Midbrain (tissue), 1 donor: Measurements from ENCODE around the gene TRIML2.

Source experiments
- DNase-seq: peaks from one replicate; lab custom pipeline; 2025; lab: John Stamatoyannopoulos, UW

The TRIML2 gene

DNA sequence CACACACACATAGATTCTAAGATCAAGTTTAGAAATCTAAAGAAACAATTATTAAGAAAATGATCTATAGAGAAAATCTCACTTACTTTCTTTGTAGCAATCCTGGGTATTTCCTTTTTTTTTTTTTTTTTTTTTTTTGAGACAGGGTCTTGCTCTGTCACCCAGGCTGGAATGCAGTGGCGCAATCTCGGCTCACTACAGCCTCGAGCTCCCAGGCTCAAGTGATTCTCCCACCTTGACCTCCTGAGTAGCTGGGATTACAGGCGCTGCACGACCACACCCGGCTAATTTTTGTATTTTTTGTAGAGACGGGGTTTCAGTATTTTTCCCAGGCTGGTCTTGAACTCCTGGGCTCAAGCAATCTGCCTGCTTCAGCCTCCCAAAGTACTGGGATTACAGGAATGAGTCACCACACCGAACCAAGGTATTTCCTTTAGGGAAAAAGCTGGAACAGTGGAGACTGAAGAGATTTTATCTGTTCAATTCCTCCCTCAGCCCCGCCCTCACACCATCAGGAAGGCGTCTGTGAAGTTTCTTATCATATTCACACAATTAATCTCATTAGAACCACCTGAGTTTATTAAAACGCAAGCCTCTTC is at the start of gene TRIML2:
Gene TRIML2, minus strand, starts transcription at position 447 of the 599 bp plus-strand sequence. CDS start 4,235 bp downstream, outside the sequence.
- no peak for DNase-seq

DNA sequence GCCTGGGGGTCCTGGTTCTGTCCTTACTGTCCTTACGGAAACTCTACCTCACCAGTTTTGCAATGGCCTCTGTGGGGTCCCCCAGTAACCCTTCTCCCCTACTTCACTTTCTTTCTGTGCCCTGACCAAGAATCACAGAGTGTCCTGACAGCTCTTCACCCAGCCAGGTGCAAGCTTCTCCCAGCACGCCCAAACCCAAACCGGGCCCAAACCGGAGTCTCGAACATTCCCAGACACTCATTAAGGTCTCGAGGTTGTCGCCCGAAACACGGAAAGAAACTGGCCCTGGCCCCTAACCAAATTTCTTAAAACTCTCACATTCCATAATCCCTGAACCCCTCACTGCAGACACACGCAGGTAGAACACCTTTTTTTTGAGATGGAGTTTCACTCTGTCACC is 48.9 kb upstream of the TRIML2 start:
- DNase-seq: no peak

DNA sequence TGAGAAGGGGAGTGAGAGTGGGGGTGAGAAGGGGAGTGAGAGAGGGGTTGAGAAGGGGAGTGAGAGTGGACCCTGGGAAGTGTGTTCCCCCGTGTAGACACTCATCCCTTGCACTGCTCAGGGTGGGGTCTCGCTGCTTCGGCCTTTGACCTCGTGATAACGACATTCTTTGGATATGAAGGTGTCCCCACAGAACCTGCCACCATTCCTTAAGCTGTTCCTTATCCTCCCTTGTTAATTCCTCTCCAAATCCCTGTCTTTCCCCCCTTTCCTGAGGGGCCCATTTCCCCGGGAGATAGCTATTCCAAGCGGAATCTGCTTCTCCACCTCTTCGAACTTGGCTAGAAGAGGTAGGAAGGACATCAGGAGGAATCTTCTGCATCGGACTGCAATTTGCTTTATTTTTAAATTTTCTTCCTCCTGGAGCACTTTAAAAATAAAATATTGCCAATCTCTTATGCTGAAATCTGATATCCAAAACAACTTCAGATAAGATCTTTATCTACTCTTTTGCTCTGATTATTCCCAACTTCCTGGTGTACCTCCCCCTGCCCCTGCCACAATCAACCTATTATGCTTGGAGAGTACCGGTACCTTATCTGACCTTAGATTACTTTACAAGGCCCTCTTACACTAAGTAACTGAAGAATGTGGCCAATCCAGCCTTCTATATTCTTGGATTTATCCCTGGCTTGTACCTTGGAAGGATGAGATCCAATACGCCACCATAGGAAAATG is 45.4 kb upstream of the TRIML2 start:
- no peak for DNase-seq

- no peak for DNase-seq
These were observed 38.4 kb upstream of the TRIML2 start for GRCh38 chr4:188147776-188148175.

DNA sequence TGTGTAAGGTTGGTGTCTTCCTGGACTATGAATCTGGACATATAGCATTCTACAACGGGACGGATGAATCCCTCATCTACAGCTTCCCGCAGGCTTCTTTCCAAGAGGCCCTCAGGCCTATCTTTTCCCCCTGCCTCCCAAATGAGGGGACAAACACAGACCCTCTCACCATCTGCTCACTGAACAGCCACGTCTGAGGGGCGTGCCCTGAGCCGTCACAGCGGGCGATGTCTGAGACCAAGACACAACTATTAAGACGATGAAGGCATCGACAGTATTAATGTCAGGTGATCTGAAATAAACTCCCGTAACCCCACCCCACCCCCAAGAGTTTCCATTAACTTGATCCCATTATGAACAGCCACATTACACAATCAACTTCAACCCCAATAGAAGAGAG is 37.8 kb upstream of the TRIML2 start:
- DNase-seq: no peak

DNA sequence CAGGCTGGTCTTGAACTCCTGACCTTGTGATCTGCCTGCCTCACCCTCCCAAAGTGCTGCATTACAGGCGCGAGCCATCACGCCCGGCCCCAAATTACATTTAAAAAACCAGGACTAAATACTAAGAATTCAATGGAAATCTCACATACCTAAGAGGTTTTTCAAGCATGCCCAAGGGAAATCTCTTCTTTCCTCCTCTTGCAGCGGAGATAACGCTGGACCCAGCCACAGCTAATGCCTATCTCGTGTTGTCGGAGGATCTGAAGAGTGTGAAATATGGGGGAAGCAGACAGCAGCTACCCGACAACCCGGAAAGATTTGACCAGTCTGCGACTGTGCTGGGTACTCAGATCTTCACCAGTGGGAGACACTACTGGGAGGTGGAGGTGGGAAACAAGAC is 37.2 kb upstream of the TRIML2 start:
- no peak for DNase-seq

DNA sequence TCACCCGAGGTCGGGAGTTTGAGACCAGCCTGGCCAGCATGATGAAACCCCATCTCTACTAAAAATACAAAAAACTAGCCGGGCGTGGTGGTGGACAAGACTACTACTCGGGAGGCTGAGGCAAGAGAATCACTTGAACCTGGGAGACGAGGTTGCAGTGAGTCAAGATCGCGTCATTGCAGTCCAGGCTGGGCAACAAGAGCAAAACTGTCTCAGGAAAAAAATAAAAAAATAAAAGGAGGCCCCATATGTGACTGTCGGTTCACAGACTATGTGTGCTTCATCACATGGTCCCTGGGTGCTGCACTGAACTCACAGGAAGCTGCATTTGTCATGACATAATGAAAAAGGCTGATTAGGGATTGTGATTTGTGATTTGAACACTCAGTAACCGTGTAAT is 36.2 kb upstream of the TRIML2 start:
- no peak for DNase-seq

- no peak for DNase-seq
These were observed 34.3 kb upstream of the TRIML2 start for GRCh38 chr4:188143731-188144130.

DNA sequence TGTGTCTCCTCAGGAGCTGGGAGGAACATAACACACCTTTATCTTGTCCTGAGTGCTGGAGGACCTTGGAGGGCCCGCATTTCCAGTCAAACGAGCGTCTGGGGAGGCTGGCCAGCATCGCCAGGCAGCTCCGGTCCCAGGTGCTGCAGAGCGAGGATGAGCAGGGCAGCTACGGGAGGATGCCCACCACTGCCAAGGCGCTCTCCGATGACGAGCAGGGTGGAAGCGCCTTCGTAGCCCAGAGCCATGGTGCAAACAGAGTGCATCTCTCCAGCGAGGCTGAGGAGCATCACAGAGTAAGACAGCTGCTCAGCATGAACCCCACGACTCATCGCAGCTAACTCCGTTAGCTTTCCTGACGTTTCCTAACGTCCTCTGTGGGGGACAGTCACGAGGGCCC is 30.3 kb upstream of the TRIML2 start:
- no peak for DNase-seq

DNA sequence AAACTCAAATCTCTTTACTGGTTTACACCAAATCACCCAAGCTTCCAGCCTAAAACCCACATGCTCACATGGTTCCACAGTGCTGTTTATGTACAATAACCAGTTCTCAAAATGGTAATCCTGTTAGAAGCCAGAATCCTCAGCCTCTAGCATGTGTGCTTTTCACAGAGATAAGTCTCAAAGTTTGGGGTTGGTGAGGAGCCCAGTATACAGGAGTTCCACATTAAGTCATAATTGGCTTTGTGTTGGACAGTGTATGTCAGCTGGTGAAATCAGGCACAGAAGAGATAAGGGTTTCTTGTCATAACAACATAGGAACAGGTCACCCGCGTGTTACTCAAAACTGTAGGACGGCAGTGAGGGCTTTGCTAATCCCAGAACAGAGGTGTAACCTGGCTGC is 29.7 kb upstream of the TRIML2 start, which contains the start of gene TRIML1:
Gene TRIML1, plus strand, starts transcription at position 301 of the 400 bp plus-strand sequence. CDS start 118 bp downstream, outside the sequence.
- DNase-seq: no peak

DNA sequence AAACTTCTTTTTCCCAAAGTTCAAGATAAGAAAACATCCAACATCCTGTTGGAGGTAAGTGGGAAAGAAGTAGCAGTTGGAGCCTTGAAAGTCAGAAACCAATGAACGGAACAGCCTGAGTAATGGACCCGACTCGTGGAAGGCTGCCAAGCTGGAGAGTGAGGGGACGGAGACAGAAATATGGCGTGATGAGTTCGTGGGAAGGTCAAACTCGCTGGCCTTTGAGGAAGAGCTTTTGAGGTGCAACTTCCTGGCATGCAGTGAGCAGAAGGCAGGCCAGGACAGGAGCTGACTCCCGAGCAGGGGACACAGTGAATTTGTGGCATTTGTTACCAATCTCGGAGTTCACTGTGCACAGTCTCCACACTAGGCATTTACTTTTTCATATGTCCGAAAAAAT is 28.8 kb upstream of the TRIML2 start:
- no peak for DNase-seq

GRCh38 chr4:188132232-188132631 is 22.8 kb upstream of the TRIML2 start:
- DNase-seq: no peak

- no peak for DNase-seq
These were observed 21.0 kb upstream of the TRIML2 start for GRCh38 chr4:188130355-188130754.

DNA sequence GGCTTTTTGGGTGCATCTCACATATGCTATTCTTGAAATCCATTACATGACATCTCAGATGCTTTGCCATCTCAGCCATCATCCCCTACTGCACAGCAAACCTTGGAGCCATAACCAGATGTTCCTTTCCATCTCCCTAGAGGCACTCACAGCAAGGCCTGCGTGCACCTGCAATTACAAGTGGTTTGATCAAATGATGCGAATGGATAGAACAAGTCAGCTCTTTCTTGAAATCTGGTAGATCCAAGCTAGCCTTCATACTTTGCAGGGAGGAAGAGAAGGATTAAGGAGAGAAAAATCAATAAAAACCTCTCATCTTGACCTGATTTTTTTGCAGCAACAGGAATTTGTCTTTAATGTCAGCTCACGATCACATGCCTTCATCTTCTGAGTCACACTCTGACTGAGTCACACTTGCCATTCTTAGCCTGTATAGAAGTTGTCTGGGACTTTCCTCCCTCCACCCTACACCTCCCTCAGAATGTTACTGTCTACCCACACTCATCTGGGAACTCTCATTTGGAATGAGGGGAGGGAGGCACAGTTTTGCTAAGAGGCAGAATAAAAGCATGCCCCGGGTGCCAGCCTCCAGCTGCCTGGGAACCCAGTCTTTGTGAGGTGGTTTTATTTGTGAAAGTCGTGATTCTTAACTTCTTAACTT is 17.9 kb upstream of the TRIML2 start:
- no peak for DNase-seq

- DNase-seq: no peak
These were observed 12.1 kb upstream of the TRIML2 start for GRCh38 chr4:188121530-188121929.

DNA sequence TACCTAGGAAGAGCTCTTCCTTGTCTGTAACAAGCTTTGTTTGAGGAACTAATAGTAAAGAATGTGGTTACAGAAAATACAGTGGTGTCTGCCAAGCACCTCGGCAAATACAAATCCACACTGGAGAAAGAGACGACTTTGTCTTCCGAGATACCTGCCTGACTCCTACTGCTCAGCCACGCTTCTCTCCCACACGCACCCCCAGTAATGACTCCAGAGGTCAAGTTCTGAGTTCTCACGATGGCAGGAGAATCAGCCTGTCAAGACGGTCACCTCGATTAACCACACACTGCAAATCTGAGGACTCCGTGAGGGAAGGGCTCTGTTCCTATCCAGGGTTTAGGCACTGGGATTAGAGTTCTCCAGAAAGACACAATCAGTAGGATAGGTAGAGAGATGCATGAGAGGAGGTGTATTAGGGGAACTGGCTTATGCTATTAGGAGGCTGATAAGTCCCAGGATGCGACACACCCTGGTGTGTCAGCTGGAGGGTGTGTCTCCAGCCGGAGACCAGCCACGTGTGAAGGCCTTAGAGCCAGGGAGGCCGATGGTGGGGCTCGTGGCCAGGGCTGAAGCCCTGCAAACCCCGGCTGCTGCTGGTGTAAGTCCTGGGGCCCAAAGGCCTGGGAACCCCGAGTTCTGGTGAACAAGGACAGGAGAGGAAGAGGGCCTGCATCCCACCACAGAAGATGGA is 8.4 kb upstream of the TRIML2 start:
- no peak for DNase-seq

DNA sequence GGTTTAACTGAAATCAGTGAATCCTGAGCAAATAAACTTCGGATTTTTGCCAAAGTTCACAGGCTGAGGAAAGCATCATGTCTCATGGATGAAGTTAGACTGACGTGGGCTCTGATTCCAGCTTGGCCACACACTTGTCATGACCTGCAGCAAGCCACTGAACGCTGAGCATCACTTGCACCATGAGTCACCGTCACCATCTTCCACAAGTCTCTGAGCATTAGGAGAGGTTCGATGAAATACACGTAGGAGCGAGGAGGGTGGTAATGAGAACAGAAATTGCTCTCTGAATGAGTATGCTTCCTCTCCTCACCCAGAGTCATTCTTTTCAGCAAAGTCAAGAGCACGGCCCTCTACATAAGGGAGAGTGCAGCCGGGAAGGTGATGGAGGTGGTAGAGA is 3.8 kb upstream of the TRIML2 start:
- no peak for DNase-seq

- no peak for DNase-seq
These were observed 2.6 kb upstream of the TRIML2 start for GRCh38 chr4:188111955-188112354.

GRCh38 chr4:188110741-188111471 is 1.5 kb upstream of the TRIML2 start:
- DNase-seq: no peak

DNA sequence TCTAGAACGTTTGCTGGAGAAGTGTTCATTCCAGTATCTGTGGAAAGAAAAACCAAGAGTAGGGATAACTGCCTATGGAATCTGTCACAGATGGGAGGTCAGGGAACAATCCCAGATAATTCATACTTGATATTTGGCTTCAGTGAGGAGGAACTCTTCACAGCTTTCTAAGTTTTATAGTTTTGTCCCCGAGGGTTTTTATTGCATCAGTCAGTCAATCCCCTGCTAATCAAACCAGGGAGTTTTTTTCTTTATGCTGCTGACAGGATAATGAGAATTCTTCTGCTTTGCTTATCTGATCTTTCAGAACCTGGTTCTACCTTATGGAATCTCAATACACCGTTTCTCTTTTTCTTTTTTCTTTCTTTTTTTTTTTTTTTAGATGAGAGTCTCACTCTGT is 633 bp upstream of the TRIML2 start:
- DNase-seq: no peak

DNA sequence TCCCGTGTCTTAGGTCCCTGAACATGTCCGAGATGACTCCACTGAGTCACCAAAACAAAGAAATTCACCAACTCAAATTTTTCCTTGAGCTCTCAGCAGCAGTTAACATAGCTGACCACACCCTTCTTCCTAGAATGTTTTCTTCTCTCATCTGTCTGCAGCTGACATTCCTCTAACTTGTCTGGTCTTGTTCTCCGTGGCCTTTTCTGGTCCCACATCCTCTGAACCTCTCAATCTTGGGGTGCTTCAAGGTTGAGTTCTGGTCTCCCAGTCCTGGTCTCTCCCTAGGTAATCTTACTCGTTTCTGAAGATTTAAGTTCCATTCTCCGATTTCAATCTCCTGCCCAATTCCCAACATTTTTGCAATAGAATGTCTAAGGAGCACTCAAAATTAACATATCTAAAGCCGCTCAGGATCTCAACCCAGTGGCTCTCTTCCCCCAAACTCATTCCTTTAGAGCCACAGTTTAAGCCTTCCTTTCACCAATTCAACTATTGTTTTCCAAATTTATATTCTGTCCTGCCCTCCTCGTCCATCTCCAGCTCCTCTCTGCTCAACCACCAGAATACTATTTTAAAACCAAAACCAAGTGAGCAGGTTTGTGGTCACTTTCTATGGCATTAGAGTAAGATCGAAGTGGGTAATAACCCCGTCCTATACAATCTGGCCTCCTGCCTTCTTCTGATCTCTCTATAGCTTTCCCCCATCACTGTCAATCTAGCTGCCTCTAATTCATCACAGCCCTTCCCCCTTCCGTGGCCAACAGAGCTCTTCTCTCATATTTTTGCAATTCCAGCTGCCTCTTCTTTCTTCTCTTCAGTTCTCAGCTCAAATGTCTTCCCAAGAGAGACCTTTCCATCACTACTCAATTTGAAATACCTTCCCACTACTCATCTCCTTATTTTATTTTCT is 1.2 kb downstream of the TRIML2 start:
- DNase-seq: no peak
